ENCODE data around the gene VTI1A. TPM values are rescaled to one million over a fixed set of nuclear protein-coding genes. Genes with fewer than 3 reads are reported as not detected.

The VTI1A gene
- polyA plus RNA-seq, 1 donor from 2014 or later: 28.7 TPM

DNA sequence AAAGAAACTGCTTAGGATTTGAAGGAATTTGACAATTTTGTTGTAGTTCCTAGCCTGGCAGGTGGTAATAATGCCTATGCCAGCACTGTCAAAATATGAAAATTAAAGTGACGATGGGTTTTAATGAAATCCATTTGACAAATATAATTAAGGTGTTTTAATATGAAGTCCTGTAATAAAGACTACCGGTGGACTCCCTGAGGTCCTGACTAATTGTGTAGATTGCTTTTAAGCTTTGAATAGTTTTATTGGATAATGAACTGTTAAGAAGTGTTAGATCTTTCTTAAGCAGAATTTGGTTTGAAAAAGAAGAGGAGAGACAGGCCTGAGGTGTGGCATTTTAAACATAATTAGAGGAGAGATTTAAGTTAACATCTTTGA lies 197.2 kb downstream of the VTI1A start:
- no peak overlapping the region for H3K4me3 ChIP-seq (ENCODE audit: low read length)
- H3K9ac ChIP-seq (ENCODE audit: low read length): no peak overlapping the region
- no peak overlapping the region for H3K27ac ChIP-seq (ENCODE audit: low read length)
- H3K36me3 ChIP-seq (ENCODE audit: insufficient read depth, low read length): no peaks in the 10 kb centered on the region
- H3K27me3 ChIP-seq (ENCODE audit: insufficient read depth, low read depth, low read length): no peaks in the 10 kb centered on the region
- no peak overlapping the region for H2AFZ ChIP-seq (ENCODE audit: low read depth, low read length)
- TF ChIP-seq SMC3 (conservative IDR thresholded peaks at IDR 0.05; ENCODE audit: poor library complexity) (no peak), EP300 (conservative IDR thresholded peaks at IDR 0.05; ENCODE audit: poor library complexity, severe bottlenecking) (no peak)
- TF ChIP-seq, protein P1, sequence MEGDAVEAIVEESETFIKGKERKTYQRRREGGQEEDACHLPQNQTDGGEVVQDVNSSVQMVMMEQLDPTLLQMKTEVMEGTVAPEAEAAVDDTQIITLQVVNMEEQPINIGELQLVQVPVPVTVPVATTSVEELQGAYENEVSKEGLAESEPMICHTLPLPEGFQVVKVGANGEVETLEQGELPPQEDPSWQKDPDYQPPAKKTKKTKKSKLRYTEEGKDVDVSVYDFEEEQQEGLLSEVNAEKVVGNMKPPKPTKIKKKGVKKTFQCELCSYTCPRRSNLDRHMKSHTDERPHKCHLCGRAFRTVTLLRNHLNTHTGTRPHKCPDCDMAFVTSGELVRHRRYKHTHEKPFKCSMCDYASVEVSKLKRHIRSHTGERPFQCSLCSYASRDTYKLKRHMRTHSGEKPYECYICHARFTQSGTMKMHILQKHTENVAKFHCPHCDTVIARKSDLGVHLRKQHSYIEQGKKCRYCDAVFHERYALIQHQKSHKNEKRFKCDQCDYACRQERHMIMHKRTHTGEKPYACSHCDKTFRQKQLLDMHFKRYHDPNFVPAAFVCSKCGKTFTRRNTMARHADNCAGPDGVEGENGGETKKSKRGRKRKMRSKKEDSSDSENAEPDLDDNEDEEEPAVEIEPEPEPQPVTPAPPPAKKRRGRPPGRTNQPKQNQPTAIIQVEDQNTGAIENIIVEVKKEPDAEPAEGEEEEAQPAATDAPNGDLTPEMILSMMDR (IDR thresholded peaks at IDR 0.05; ENCODE audit: poor library complexity, severe bottlenecking): no peak
- TF ChIP-seq, protein P2, sequence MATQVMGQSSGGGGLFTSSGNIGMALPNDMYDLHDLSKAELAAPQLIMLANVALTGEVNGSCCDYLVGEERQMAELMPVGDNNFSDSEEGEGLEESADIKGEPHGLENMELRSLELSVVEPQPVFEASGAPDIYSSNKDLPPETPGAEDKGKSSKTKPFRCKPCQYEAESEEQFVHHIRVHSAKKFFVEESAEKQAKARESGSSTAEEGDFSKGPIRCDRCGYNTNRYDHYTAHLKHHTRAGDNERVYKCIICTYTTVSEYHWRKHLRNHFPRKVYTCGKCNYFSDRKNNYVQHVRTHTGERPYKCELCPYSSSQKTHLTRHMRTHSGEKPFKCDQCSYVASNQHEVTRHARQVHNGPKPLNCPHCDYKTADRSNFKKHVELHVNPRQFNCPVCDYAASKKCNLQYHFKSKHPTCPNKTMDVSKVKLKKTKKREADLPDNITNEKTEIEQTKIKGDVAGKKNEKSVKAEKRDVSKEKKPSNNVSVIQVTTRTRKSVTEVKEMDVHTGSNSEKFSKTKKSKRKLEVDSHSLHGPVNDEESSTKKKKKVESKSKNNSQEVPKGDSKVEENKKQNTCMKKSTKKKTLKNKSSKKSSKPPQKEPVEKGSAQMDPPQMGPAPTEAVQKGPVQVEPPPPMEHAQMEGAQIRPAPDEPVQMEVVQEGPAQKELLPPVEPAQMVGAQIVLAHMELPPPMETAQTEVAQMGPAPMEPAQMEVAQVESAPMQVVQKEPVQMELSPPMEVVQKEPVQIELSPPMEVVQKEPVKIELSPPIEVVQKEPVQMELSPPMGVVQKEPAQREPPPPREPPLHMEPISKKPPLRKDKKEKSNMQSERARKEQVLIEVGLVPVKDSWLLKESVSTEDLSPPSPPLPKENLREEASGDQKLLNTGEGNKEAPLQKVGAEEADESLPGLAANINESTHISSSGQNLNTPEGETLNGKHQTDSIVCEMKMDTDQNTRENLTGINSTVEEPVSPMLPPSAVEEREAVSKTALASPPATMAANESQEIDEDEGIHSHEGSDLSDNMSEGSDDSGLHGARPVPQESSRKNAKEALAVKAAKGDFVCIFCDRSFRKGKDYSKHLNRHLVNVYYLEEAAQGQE (IDR thresholded peaks at IDR 0.05; ENCODE audit: borderline replicate concordance): no peak
- no peaks in the 10 kb centered on the region for H3F3A ChIP-seq (ENCODE audit: insufficient read depth, low read length, poor library complexity, severe bottlenecking)
- no peaks in the 10 kb centered on the region for H3K79me2 ChIP-seq (replicated peaks; ENCODE audit: insufficient read depth, low read length)
- no peaks in the 10 kb centered on the region for H3K9me3 ChIP-seq (ENCODE audit: low read length)
- H3K9me2 ChIP-seq (ENCODE audit: insufficient read depth, low read length): no peaks in the 10 kb centered on the region
- no peak overlapping the region for H3K4me2 ChIP-seq (ENCODE audit: low read length)
- H4K20me1 ChIP-seq (ENCODE audit: insufficient read depth): no peaks in the 10 kb centered on the region

DNA sequence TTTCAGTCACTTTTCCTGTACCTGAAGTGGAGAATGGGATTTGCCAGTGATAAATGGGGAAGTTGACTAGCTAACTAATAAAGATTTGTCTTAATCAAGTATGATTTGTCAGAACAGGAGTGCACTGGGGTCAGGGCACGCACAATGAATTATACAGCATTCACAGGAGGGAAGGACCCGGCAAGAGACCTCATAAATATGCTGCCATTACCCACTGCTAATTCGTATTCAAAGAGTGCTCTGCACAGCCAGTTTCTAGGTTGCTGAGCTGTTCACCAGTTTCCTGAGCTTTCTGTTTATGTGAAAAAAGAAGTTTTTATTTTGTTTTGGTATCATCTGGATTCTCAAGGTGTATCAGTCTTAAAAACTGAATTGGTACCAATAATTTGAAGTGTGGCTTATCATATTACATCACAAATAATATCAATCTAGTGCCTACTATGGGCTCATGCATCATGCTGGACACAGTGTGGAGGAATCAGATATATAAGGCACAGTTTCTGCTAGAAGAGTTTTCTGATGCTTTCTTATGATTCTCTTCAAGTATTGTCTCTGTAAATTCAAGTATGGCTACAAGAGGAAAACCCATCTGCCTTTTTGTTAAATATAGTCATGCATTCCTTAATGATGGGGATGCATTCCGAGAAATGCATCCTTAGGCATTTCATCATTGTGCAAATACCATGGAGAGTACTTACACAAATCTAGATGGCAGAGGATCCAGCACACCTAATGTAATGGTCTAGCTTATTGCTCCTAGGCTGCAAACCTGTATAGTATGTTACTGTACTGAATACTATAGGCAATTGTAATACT lies 202.2 kb downstream of the VTI1A start:
- Histone ChIP-seq H3K27me3 (ENCODE audit: insufficient read depth, low read depth, low read length) (no peaks in the 10 kb centered on the region), H4K20me1 (ENCODE audit: insufficient read depth) (no peaks in the 10 kb centered on the region), H3K9me3 (ENCODE audit: low read length) (no peaks in the 10 kb centered on the region), H3K9me2 (ENCODE audit: insufficient read depth, low read length) (no peaks in the 10 kb centered on the region), H3K79me2 (replicated peaks; ENCODE audit: insufficient read depth, low read length) (no peaks in the 10 kb centered on the region), H3F3A (ENCODE audit: insufficient read depth, low read length, poor library complexity, severe bottlenecking) (no peaks in the 10 kb centered on the region), H3K4me3 (ENCODE audit: low read length) (peak overlapping the region; percentile 16), H3K4me2 (ENCODE audit: low read length) (no peak overlapping the region), H3K27ac (ENCODE audit: low read length) (no peak overlapping the region), H3K36me3 (ENCODE audit: insufficient read depth, low read length) (no peaks in the 10 kb centered on the region), H2AFZ (ENCODE audit: low read depth, low read length) (no peak overlapping the region), H3K9ac (ENCODE audit: low read length) (no peak overlapping the region)
- TF ChIP-seq EP300 (conservative IDR thresholded peaks at IDR 0.05; ENCODE audit: poor library complexity, severe bottlenecking) (no peak), MXI1 (conservative IDR thresholded peaks at IDR 0.05; ENCODE audit: poor library complexity, severe bottlenecking) (no peak), POLR2AphosphoS5 (IDR thresholded peaks at IDR 0.05) (no peak), TAF1 (IDR thresholded peaks at IDR 0.05; ENCODE audit: low read depth) (no peak), EZH2 (IDR thresholded peaks at IDR 0.05; ENCODE audit: borderline replicate concordance, insufficient read depth, low read length, poor library complexity, severe bottlenecking) (no peak), RAD21 (conservative IDR thresholded peaks at IDR 0.05) (no peak), SMC3 (conservative IDR thresholded peaks at IDR 0.05; ENCODE audit: poor library complexity) (no peak)
- TF ChIP-seq, protein P2 (IDR thresholded peaks at IDR 0.05; ENCODE audit: borderline replicate concordance): no peak
- TF ChIP-seq, protein P1 (IDR thresholded peaks at IDR 0.05; ENCODE audit: poor library complexity, severe bottlenecking): no peak
